Effector memory CD4-positive, alpha-beta T cell (primary cell): ENCODE measurements around the gene PHACTR2.
"Not testable (repeated sequence)": the region's sequence is repeated elsewhere in the genome, so short reads cannot be mapped to it uniquely, and the experiment has no call there.

ENCODE experiments used
- DNase-seq, 3 donors: peaks; one replicate each; pipeline ENCODE4 v3.0.0-alpha.2; 2020
- H3K27ac ChIP-seq: 2 replicates; pipeline ENCODE4 v1.7.0; 2013; ENCODE audit warnings: mild to moderate bottlenecking, low read length, moderate library complexity; ENCODE audit not compliant: insufficient read depth, poor library complexity, severe bottlenecking
- H3K27me3 ChIP-seq: replicated peaks from 2 replicates; pipeline ENCODE4 v1.7.0; 2013; ENCODE audit warnings: mild to moderate bottlenecking, low read length; ENCODE audit not compliant: insufficient read depth, control insufficient read depth, poor library complexity, severe bottlenecking
- H3K36me3 ChIP-seq: 2 replicates; pipeline ENCODE4 v1.7.0; 2013; ENCODE audit warnings: mild to moderate bottlenecking, low read length, moderate library complexity; ENCODE audit not compliant: control insufficient read depth, insufficient read depth
- H3K4me1 ChIP-seq: 2 replicates; pipeline ENCODE4 v1.7.0; 2013; ENCODE audit warnings: low read length, mild to moderate bottlenecking; ENCODE audit not compliant: control insufficient read depth, insufficient read depth, poor library complexity, severe bottlenecking
- H3K4me3 ChIP-seq: 2 replicates; pipeline ENCODE4 v1.7.0; 2013; ENCODE audit warnings: low read length, low read depth, mild to moderate bottlenecking; ENCODE audit not compliant: insufficient read depth, poor library complexity, severe bottlenecking
- H3K9me3 ChIP-seq: 2 replicates; pipeline ENCODE4 v1.7.0; 2013; ENCODE audit warnings: mild to moderate bottlenecking, low read length, moderate library complexity; ENCODE audit not compliant: control insufficient read depth

PHACTR2 gene

DNA sequence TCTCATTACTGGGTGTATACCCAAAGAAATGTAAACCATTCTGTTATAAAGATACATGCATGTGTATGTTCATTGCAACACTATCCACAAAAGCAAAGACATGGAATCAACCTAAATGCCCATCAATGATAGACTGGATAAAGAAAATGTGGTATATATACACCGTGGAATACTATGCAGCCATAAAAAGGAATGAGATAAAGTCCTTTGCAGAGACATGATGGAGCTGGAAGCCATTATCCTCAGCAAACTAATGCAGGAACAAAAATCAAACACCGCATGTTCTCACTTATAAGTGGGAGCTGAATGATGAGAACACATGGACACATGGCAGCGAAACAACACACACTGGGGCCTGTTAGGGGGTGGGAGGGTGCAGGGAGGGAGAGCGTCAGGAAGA is 26.4 kb upstream of the PHACTR2 start:
- H3K27ac ChIP-seq, H3K9me3 ChIP-seq, H3K4me3 ChIP-seq, H3K36me3 ChIP-seq, DNase-seq, H3K4me1 ChIP-seq, H3K27me3 ChIP-seq: not testable (repeated sequence)

DNA sequence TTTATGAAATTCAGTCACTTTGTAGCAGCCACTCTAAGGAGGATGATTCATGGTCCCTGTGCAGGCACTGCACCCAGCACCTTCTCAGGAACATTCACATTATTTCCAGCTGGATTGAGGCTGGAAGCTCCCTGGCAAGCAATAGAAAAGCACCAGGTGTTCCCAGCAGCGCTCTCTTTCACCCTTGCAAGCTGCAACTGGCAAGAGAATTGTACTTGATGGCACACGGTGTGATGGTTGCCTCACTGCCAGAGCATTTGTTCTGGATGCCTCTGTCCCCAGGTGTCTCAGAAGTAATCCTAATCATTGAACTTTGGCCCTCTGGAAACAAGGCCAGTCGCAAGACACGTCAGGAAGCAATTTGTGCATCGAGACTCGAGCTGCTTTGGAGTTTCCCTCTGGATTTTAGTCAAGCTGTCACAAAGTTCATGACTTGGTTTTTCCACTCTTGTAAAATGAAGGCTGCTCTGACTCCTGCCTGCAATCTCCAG is 24.9 kb upstream of the PHACTR2 start:
- DNase-seq, result no peak

DNA sequence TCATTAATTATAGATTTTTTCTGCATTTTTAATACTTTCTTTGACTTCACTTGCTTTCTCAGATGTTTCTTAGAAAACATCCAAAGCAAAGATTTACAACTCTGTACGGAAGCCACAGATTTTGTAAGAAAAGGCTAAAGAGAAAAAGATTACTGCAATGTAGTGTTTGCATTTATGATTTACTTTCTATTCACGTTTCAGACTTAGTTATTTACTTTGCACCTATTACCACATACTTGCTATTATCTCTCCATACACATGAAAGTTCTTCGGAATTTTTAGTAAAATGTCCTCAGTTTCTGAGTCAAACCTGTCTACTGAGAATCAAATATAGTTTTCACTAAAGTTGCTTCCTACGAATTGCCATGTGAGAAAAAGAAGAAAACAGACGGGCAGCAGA is 22.2 kb upstream of the PHACTR2 start:
- no peak overlapping the region for H3K27ac ChIP-seq
- H3K4me3 ChIP-seq, result no peak overlapping the region
- no peaks in the 10 kb centered on the region for H3K27me3 ChIP-seq
- DNase-seq, result no peak
- no peaks in the 10 kb centered on the region for H3K4me1 ChIP-seq
- no peaks in the 10 kb centered on the region for H3K36me3 ChIP-seq
- peaks cover 5% of the 10 kb centered on the region for H3K9me3 ChIP-seq

More for the DNA sequence above, 24.9 kb upstream of the PHACTR2 start:
- H3K9me3 ChIP-seq, result no peaks in the 10 kb centered on the region
- no peaks in the 10 kb centered on the region for H3K27me3 ChIP-seq
- H3K27ac ChIP-seq, result no peak overlapping the region
- no peaks in the 10 kb centered on the region for H3K36me3 ChIP-seq
- H3K4me3 ChIP-seq, result no peak overlapping the region
- H3K4me1 ChIP-seq, result no peaks in the 10 kb centered on the region

DNA sequence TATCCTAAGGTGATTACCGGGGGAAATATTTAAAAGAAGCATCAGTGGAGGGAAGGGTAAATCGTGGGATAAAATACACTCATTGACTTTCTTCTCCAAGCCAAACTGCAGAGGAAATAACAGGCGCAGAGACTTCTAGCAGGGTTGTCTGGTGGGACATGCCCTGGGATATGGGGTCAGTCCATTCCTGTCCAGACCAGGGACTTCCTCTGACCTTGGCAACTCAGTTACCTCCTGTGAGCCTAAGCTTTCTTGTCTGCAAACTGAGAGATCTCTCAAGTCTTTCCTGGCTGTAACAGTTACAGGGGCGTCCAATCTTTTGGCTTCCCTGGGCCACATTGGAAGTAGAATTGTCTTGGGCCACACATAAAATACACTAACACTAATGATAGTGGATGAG is 21.7 kb upstream of the PHACTR2 start:
- Histone ChIP-seq H3K36me3 (no peaks in the 10 kb centered on the region), H3K4me3 (no peak overlapping the region), H3K9me3 (peaks cover 5% of the 10 kb centered on the region), H3K27ac (no peak overlapping the region), H3K27me3 (no peaks in the 10 kb centered on the region), H3K4me1 (no peaks in the 10 kb centered on the region)
- DNase-seq, result no peak

DNA sequence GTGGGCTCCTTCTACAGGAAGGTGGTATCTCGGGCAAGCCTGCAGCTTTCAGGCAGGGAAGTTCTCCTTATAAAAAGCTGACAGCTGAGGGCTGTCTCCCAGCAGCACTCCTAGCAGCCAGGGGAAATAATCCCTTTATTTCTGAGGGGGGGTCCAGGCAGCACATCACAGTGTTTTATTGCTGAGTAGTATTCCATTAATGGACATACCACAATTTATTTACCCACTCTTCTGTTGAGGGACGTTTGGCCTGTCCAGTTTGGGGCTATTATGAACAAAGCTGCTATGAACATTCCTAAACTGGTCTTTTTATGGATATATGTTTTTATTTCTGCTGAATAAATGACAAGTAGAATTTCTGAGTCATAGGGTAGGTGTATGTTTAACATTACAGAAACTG is 20.0 kb upstream of the PHACTR2 start:
- no peak overlapping the region for H3K4me3 ChIP-seq
- DNase-seq, result no peak
- no peaks in the 10 kb centered on the region for H3K27me3 ChIP-seq
- peaks cover 5% of the 10 kb centered on the region for H3K9me3 ChIP-seq
- no peaks in the 10 kb centered on the region for H3K36me3 ChIP-seq
- no peaks in the 10 kb centered on the region for H3K4me1 ChIP-seq
- H3K27ac ChIP-seq, result no peak overlapping the region

DNA sequence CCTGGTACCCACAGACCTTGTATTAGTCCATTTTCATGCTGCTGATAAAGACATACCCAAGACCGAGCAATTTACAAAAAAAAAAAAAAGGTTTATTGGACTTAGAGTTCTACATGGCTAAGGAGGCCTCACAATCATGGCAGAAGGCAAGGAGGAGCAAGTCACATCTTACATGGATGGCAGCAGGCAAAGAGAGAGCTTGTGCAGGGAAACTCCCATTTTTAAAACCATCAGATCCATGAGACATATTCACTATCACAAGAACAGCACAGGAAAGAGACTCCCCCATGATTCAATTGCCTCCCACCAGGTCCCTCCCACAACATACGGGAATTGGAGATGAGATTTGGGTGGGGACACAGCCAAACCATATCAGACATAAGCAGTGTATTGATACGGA is 17.6 kb upstream of the PHACTR2 start:
- H3K9me3 ChIP-seq, H3K36me3 ChIP-seq, H3K27ac ChIP-seq, H3K27me3 ChIP-seq, DNase-seq, H3K4me3 ChIP-seq, H3K4me1 ChIP-seq: not testable (repeated sequence)

DNA sequence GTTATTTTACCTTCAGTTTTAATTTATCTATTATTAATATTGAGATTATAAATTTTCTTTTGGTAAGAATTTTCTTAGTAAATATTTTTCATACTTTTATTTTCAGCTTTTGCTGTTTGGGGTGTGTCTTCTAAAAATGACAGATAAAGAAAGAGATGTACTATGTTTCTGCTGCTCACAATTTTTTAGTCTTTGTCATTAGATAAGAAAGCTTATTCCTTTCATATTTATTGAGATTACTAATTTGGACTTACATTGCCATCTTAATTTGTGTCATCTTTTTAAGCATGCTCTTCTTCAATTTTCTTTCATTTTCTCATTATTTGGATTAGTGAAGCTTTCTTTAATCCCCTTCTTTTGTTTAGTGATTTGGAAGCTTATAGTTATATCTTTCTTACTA is 13.6 kb upstream of the PHACTR2 start:
- Histone ChIP-seq H3K27ac (no peak overlapping the region), H3K36me3 (no peaks in the 10 kb centered on the region), H3K4me1 (no peaks in the 10 kb centered on the region), H3K9me3 (peaks cover 5% of the 10 kb centered on the region), H3K27me3 (no peaks in the 10 kb centered on the region), H3K4me3 (no peak overlapping the region)
- DNase-seq, result no peak

DNA sequence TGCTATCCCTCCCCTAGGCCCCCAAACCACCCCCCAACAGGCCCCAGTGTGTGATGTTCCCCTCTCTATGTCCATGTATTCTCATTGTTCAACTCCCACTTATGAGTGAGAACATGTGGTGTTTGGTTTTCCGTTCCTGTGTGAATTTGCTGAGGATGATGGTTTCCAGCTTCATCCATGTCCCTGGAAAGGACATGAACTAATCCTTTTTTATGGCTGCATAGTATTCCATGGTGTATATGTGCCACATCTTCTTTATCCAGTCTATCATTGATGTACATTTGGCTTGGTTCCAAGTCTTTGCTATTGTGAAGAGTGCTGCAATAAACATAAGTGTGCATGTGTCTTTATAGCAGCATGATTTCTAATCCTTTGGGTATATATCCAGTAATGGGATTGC is 11.8 kb upstream of the PHACTR2 start:
- H3K9me3 ChIP-seq, H3K27me3 ChIP-seq, H3K27ac ChIP-seq, H3K4me1 ChIP-seq, H3K36me3 ChIP-seq, H3K4me3 ChIP-seq, DNase-seq: not testable (repeated sequence)

DNA sequence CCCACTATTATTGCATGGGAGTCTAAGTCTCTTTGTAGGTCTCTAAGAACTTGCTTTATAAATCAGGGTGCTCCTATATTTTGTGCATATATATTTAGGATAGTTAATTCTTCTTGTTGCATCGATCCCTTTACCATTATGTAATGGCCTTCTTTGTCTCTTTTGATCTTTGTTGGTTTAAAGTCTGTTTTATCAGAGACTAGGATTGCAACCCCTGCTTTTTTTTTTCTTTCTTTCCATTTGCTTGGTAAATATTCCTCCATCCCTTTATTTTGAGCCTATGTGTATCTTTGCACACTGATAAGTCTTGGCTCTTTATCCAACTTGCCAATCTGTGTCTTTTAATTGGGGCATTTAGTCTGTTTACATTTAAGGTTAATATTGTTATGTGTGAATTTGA is 8.3 kb upstream of the PHACTR2 start:
- not testable (repeated sequence) for H3K4me1 ChIP-seq, H3K27ac ChIP-seq, DNase-seq, H3K27me3 ChIP-seq, H3K9me3 ChIP-seq, H3K4me3 ChIP-seq, H3K36me3 ChIP-seq

DNA sequence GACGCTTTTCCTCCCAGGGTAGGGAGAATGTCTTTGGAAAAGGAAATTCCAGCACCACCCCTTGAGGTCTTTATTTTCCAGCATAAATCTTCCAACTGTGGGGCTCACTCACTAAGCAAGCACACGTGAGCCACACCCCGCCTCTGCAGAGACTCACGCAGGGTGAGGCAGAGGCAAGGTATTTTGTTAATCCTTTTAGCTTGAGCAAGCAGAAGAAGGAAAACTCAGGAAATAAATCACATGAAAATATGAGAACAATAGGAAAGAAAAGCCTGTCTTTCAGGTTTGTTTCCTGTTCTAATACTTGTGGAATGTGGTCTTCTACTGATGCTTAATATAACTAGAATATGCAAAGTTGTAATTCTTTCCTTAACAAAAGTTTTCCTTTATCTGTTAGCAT is 4.1 kb upstream of the PHACTR2 start:
- Histone ChIP-seq H3K4me1 (peaks cover 3% of the 10 kb centered on the region), H3K27ac (no peak overlapping the region), H3K27me3 (no peaks in the 10 kb centered on the region), H3K4me3 (no peak overlapping the region), H3K36me3 (no peaks in the 10 kb centered on the region), H3K9me3 (no peaks in the 10 kb centered on the region)
- DNase-seq, result no peak
